ENCODE results near the gene C3orf18. TPM values are rescaled to one million over a fixed set of nuclear protein-coding genes. Genes with fewer than 3 reads are reported as not detected.

C3orf18 gene
- polyA plus RNA-seq, 10 donors: 13.1 to 21.5 (median 16.8) TPM

GRCh38 chr3:50604628-50605588, 37.4 kb upstream of the C3orf18 start:
- DNase-seq: no peak

- no peak for DNase-seq
Measured at GRCh38 chr3:50604110-50604621, 36.6 kb upstream of the C3orf18 start.

- DNase-seq: no peak
Measured at GRCh38 chr3:50603261-50604109, 35.9 kb upstream of the C3orf18 start.

- peak in 1 of 3 donors; percentile 40 for DNase-seq
Measured at GRCh38 chr3:50602595-50603191, 35.1 kb upstream of the C3orf18 start.

GRCh38 chr3:50600841-50601591, 33.5 kb upstream of the C3orf18 start:
- DNase-seq: peak; percentile 92 to 96 (median 95)

- DNase-seq: no peak
Measured at GRCh38 chr3:50600141-50600753, 32.7 kb upstream of the C3orf18 start.

GRCh38 chr3:50599716-50600118, 32.2 kb upstream of the C3orf18 start:
- no peak for DNase-seq

GRCh38 chr3:50599115-50599715, 31.7 kb upstream of the C3orf18 start:
- no peak for DNase-seq

GRCh38 chr3:50594253-50594785, 26.8 kb upstream of the C3orf18 start:
- no peak for DNase-seq

- DNase-seq: no peak
Measured at GRCh38 chr3:50592568-50592967, 25.0 kb upstream of the C3orf18 start.

- no peak for DNase-seq
Measured at GRCh38 chr3:50591196-50591741, 23.7 kb upstream of the C3orf18 start.

- no peak for DNase-seq
Measured at GRCh38 chr3:50588759-50589433, 21.3 kb upstream of the C3orf18 start.

- no peak for DNase-seq
Measured at GRCh38 chr3:50587806-50588758, 20.5 kb upstream of the C3orf18 start.

GRCh38 chr3:50587373-50587772, 19.8 kb upstream of the C3orf18 start:
- no peak for DNase-seq

- DNase-seq: no peak
Measured at GRCh38 chr3:50586763-50587070, 19.2 kb upstream of the C3orf18 start.

GRCh38 chr3:50585919-50586762, 18.6 kb upstream of the C3orf18 start:
- DNase-seq: no peak

- DNase-seq: no peak
Measured at GRCh38 chr3:50584391-50584790, 16.8 kb upstream of the C3orf18 start.
